Measurements from ENCODE around the gene ACP6. TPM values are rescaled to one million over a fixed set of nuclear protein-coding genes. Genes with fewer than 3 reads are reported as not detected.

The ACP6 gene
- total and polyA plus RNA-seq, 2 of the 13 experiments (the other 11 are each of a cell fraction or from before 2014, with no cell fraction given): 18.1 to 33.7 TPM

DNA sequence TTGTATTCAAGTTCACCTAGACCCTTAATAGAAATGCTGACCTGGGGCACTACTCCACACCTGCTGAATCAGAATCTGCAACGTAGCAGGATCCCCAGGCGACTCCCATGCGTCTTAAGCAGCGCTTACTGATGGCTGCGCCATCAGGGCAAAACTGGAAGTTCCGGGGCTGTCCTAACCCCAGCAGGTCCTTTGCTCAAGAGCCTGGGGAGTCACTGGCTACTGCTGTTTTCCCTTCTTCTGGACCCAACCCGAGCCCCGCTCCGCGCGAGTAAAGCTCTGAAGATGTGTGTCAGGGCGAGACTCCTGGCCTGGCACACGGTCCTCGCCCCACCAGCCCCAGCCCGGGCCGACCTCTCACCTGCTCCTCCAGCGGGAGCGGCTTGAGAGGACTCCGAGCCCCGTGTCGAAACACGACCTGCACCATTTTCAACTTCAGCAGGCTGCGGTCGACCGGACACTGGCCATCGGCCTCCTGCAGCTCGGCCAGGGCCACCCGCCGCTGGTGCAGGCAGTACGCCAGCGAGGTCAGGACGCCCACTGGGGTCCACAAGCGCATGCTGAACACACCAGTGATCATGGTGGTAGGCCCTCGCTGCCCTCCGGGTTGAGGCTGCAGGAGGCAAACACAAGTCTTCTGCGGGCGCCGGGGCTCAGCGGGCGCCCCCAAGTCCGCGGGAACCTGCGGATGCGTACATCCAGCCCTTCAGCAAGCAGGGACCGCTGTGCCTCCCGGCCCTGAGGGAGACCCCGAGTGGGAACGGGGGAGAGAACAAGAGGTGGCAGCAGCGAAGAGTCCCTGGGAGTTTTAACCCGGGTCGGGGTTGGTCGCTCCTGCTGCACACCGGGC, 630 bp downstream of the ACP6 start (continued):
- TF ChIP-seq LBX2 (CRISPR knock-in tag; IDR thresholded peaks at IDR 0.05; ENCODE audit: borderline replicate concordance): peak; percentile 68; the same call in 1 of the 2 replicates
- peak; percentile 76; the same call in 1 of the 2 replicates for TF ChIP-seq MTA1 (CRISPR knock-in tag; IDR thresholded peaks at IDR 0.05; ENCODE audit: borderline replicate concordance)
- no peak for TF ChIP-seq ZUFSP (CRISPR knock-in tag; IDR thresholded peaks at IDR 0.05; ENCODE audit: borderline replicate concordance)
- peak; percentile 44; the same call in 1 of the 2 replicates for TF ChIP-seq TAF1 (CRISPR knock-in tag; IDR thresholded peaks at IDR 0.05)
- TF ChIP-seq KMT2A (CRISPR knock-in tag; IDR thresholded peaks at IDR 0.05): no peak; the same call in none of the 2 replicates
- TF ChIP-seq RFXANK (CRISPR knock-in tag; IDR thresholded peaks at IDR 0.05): no peak
- TF ChIP-seq NFATC3 (CRISPR knock-in tag; IDR thresholded peaks at IDR 0.05): no peak
- TF ChIP-seq, protein P1, sequence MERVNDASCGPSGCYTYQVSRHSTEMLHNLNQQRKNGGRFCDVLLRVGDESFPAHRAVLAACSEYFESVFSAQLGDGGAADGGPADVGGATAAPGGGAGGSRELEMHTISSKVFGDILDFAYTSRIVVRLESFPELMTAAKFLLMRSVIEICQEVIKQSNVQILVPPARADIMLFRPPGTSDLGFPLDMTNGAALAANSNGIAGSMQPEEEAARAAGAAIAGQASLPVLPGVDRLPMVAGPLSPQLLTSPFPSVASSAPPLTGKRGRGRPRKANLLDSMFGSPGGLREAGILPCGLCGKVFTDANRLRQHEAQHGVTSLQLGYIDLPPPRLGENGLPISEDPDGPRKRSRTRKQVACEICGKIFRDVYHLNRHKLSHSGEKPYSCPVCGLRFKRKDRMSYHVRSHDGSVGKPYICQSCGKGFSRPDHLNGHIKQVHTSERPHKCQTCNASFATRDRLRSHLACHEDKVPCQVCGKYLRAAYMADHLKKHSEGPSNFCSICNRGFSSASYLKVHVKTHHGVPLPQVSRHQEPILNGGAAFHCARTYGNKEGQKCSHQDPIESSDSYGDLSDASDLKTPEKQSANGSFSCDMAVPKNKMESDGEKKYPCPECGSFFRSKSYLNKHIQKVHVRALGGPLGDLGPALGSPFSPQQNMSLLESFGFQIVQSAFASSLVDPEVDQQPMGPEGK (CRISPR knock-in tag; IDR thresholded peaks at IDR 0.05): 0 out of 2 replicates have a peak, but pooled peaks have one; percentile 8
- no peak for TF ChIP-seq ZFYVE20 (CRISPR knock-in tag; IDR thresholded peaks at IDR 0.05; ENCODE audit: borderline replicate concordance, low read depth)
- peak; percentile 93 for TF ChIP-seq ZNF558 (CRISPR knock-in tag; IDR thresholded peaks at IDR 0.05; ENCODE audit: borderline replicate concordance)
- TF ChIP-seq FOXO1 (CRISPR knock-in tag; IDR thresholded peaks at IDR 0.05): no peak
- TF ChIP-seq ZNF274 (CRISPR knock-in tag; IDR thresholded peaks at IDR 0.05): peak; percentile 55; the same call in 1 of the 2 replicates
- no peak for TF ChIP-seq IRF2 (CRISPR knock-in tag; IDR thresholded peaks at IDR 0.05)
- peak; percentile 61 for TF ChIP-seq HNRNPLL (IDR thresholded peaks at IDR 0.05; ENCODE audit: low read depth, low read length, poor library complexity, severe bottlenecking)
- TF ChIP-seq NFIB (CRISPR knock-in tag; IDR thresholded peaks at IDR 0.05; ENCODE audit: borderline replicate concordance): no peak
- peak; percentile 15; the same call in 1 of the 2 replicates for TF ChIP-seq ZNF709 (CRISPR knock-in tag; IDR thresholded peaks at IDR 0.05)
- no peak for TF ChIP-seq ZNF234 (CRISPR knock-in tag; conservative IDR thresholded peaks at IDR 0.05)
- no peak for TF ChIP-seq ZBTB43 (CRISPR knock-in tag; conservative IDR thresholded peaks at IDR 0.05)
- TF ChIP-seq, protein P2, sequence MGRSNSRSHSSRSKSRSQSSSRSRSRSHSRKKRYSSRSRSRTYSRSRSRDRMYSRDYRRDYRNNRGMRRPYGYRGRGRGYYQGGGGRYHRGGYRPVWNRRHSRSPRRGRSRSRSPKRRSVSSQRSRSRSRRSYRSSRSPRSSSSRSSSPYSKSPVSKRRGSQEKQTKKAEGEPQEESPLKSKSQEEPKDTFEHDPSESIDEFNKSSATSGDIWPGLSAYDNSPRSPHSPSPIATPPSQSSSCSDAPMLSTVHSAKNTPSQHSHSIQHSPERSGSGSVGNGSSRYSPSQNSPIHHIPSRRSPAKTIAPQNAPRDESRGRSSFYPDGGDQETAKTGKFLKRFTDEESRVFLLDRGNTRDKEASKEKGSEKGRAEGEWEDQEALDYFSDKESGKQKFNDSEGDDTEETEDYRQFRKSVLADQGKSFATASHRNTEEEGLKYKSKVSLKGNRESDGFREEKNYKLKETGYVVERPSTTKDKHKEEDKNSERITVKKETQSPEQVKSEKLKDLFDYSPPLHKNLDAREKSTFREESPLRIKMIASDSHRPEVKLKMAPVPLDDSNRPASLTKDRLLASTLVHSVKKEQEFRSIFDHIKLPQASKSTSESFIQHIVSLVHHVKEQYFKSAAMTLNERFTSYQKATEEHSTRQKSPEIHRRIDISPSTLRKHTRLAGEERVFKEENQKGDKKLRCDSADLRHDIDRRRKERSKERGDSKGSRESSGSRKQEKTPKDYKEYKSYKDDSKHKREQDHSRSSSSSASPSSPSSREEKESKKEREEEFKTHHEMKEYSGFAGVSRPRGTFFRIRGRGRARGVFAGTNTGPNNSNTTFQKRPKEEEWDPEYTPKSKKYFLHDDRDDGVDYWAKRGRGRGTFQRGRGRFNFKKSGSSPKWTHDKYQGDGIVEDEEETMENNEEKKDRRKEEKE (IDR thresholded peaks at IDR 0.05): no peak
- peak; percentile 91 for TF ChIP-seq ZNF775 (CRISPR knock-in tag; IDR thresholded peaks at IDR 0.05; ENCODE audit: borderline replicate concordance)
- TF ChIP-seq DMAP1 (CRISPR knock-in tag; IDR thresholded peaks at IDR 0.05): peak; percentile 1; the same call in 1 of the 2 replicates
